ENCODE data around the gene HES4. TPM values are rescaled to one million over a fixed set of nuclear protein-coding genes. Genes with fewer than 3 reads are reported as not detected.

HES4 gene
- total RNA-seq, 1 experiment from 2014 or later = 233 TPM

DNA sequence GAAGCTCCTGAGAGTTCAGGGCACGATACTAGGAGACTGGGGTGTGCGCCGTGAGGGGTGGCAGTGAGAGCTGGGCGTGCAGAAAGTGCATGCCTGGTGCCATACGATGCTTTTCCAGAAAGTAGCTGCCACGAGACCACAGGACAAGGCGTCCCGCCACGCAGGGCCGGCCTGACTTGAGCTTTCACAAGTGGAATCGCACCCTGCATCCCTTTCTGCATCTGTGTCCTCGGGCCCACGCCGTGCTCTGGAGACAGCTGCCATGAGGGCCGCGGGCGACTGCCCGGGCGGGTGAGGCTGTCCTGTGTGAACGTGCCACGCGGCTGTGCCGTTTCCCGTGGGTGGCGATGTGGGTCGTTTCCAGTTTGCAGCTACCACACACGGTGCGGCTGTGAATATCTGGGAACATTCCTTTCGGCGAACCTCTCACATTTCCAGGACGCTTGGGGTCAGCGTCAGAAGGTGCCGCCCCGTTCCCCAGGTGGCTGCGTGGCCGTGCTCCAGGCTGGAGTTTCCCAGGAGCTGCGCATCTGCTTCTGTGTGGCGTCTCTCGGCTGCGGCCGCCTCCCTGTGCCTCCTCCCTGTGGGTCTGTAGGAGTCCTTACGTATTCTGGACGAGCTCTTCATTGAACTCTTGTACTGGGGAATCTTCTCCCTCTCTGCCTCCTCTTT, 17.0 kb downstream of the HES4 start:
- ATAC-seq = peak; percentile 43
- Histone ChIP-seq H3K9me2 (replicated peaks; ENCODE audit: low read length) (no peaks in the 10 kb centered on the region), H3F3A (ENCODE audit: low read length, unreplicated experiment) (no peaks in the 10 kb centered on the region), H3K36me3 (ENCODE audit: low read depth, low read length) (no peaks in the 10 kb centered on the region), H3K9me3 (ENCODE audit: low read length) (no peaks in the 10 kb centered on the region), H2AFZ (ENCODE audit: low read length) (peak overlapping the region; percentile 69), H3K79me2 (ENCODE audit: low read length) (no peaks in the 10 kb centered on the region), H3K9ac (ENCODE audit: low read length) (no peak overlapping the region), H3K4me3 (ENCODE audit: low read length) (peak overlapping the region; percentile 60), H4K20me1 (ENCODE audit: low read length) (no peaks in the 10 kb centered on the region), H3K4me1 (ENCODE audit: insufficient read depth, low read length) (peaks cover 19% of the 10 kb centered on the region), H3K27ac (ENCODE audit: low read length) (no peak overlapping the region), H3K27me3 (ENCODE audit: low read length) (peaks cover 11% of the 10 kb centered on the region), H3K4me2 (ENCODE audit: low read length) (peak overlapping the region; percentile 85)
- BruUV-seq (replicated peaks) = no TSS peak
- ChIA-PET POLR2A (ENCODE audit: unreplicated experiment) (no interaction called here), CTCF (interaction anchor here (0.6 to 3.1 kb wide), 10 partner anchors 16 to 632 kb away, joined by 3 to 23 read pairs (median 4); partner anchors contain the start of genes ISG15, PLEKHN1 and RNF223)
- DNase-seq = peak; percentile 58
- TF ChIP-seq EZH2 (IDR thresholded peaks at IDR 0.05; ENCODE audit: low read length, unreplicated experiment) (no peak), EZH2phosphoT487 (IDR thresholded peaks at IDR 0.05; ENCODE audit: borderline replicate concordance, low read length) (no peak)
- TF ChIP-seq, protein P1, sequence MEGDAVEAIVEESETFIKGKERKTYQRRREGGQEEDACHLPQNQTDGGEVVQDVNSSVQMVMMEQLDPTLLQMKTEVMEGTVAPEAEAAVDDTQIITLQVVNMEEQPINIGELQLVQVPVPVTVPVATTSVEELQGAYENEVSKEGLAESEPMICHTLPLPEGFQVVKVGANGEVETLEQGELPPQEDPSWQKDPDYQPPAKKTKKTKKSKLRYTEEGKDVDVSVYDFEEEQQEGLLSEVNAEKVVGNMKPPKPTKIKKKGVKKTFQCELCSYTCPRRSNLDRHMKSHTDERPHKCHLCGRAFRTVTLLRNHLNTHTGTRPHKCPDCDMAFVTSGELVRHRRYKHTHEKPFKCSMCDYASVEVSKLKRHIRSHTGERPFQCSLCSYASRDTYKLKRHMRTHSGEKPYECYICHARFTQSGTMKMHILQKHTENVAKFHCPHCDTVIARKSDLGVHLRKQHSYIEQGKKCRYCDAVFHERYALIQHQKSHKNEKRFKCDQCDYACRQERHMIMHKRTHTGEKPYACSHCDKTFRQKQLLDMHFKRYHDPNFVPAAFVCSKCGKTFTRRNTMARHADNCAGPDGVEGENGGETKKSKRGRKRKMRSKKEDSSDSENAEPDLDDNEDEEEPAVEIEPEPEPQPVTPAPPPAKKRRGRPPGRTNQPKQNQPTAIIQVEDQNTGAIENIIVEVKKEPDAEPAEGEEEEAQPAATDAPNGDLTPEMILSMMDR (conservative IDR thresholded peaks at IDR 0.05; ENCODE audit: low read depth, low read length) = no peak
- intact Hi-C loops (cut with micrococcal nuclease) = no loop called here

DNA sequence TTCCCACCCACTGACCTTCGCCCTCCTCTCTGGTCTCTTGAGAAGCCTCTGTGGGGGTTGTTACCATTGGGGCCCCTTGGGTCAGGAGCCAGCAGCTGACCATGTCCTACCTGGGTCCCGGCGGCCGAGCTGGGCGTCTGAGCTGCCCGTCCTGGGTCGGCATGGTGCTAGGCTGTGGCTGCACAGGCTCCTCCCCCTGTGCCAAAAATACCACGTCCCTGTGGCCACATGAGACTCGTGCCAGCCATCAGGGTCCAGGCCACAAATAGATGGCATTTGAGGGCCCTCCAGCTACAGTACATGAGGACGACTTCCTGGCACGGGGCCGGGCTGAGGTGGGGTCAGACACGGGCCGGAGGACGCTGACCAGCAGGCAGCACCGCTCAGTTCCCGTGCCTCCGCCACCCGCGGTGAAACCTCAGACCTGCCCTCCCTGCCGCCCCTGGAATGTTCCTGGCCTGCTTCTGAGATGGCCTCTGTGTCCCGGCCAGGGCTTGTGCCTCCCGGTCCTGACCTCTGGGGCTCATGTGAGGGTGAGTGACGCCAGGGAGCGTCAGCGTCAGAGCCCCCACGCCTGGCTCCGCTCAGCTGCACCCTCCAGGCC, 17.8 kb downstream of the HES4 start, which contains the start of gene PERM1:
PERM1 (minus strand) TSS at position 139 of the 604 bp plus-strand sequence. CDS start 1,064 bp downstream, outside the sequence.
- BruUV-seq (replicated peaks) = no TSS peak
- CTCF ChIA-PET = interaction anchor here (1.0 to 3.1 kb wide), 5 partner anchors 15 to 632 kb away, joined by 3 to 23 read pairs (median 7); partner anchors contain the start of genes ISG15 and PLEKHN1
- Histone ChIP-seq H3K4me1 (ENCODE audit: insufficient read depth, low read length) (peaks cover 19% of the 10 kb centered on the region), H3K4me3 (ENCODE audit: low read length) (peak within 1 kb of the TSS; percentile 60), H3K36me3 (ENCODE audit: low read depth, low read length) (no peaks in the 10 kb centered on the region), H4K20me1 (ENCODE audit: low read length) (no peaks in the 10 kb centered on the region), H3K9ac (ENCODE audit: low read length) (no peak within 1 kb of the TSS), H3K27ac (ENCODE audit: low read length) (no peak within 1 kb of the TSS), H2AFZ (ENCODE audit: low read length) (peak within 1 kb of the TSS; percentile 69), H3K9me3 (ENCODE audit: low read length) (no peaks in the 10 kb centered on the region), H3K79me2 (ENCODE audit: low read length) (no peaks in the 10 kb centered on the region), H3K4me2 (ENCODE audit: low read length) (peak within 1 kb of the TSS; percentile 85), H3K9me2 (replicated peaks; ENCODE audit: low read length) (no peaks in the 10 kb centered on the region), H3F3A (ENCODE audit: low read length, unreplicated experiment) (no peaks in the 10 kb centered on the region), H3K27me3 (ENCODE audit: low read length) (peaks cover 11% of the 10 kb centered on the region)
- ATAC-seq (peak; percentile 3), DNase-seq (no peak)
- intact Hi-C loops (cut with micrococcal nuclease) = no loop called here
- TF ChIP-seq EZH2 (IDR thresholded peaks at IDR 0.05; ENCODE audit: low read length, unreplicated experiment) (no peak), EZH2phosphoT487 (IDR thresholded peaks at IDR 0.05; ENCODE audit: borderline replicate concordance, low read length) (no peak)
- TF ChIP-seq, protein P1 (conservative IDR thresholded peaks at IDR 0.05; ENCODE audit: low read depth, low read length) = no peak
- POLR2A ChIA-PET (ENCODE audit: unreplicated experiment) = interaction anchor here (0.6 kb wide), 1 partner anchor 41 kb away, joined by 5 read pairs; no protein-coding TSS in a partner anchor
